DND-41 (cell line): ENCODE measurements around the gene ATP2B1.

Source experiments
- EZH2 ChIP-seq: IDR thresholded peaks from 3 replicates; pipeline ENCODE4 v1.6.1; 2012; ENCODE audit warnings: borderline replicate concordance, low read depth, mild to moderate bottlenecking, moderate library complexity, low read length, inconsistent platforms; ENCODE audit not compliant: severe bottlenecking
- TF ChIP-seq, protein P1 (sequence below): IDR thresholded peaks from 2 replicates; pipeline ENCODE4 v1.5.1; 2012; ENCODE audit warnings: borderline replicate concordance, low read length, moderate library complexity, mild to moderate bottlenecking; ENCODE audit not compliant: poor library complexity, severe bottlenecking; ENCODE audit errors: extremely low read depth

DNA sequence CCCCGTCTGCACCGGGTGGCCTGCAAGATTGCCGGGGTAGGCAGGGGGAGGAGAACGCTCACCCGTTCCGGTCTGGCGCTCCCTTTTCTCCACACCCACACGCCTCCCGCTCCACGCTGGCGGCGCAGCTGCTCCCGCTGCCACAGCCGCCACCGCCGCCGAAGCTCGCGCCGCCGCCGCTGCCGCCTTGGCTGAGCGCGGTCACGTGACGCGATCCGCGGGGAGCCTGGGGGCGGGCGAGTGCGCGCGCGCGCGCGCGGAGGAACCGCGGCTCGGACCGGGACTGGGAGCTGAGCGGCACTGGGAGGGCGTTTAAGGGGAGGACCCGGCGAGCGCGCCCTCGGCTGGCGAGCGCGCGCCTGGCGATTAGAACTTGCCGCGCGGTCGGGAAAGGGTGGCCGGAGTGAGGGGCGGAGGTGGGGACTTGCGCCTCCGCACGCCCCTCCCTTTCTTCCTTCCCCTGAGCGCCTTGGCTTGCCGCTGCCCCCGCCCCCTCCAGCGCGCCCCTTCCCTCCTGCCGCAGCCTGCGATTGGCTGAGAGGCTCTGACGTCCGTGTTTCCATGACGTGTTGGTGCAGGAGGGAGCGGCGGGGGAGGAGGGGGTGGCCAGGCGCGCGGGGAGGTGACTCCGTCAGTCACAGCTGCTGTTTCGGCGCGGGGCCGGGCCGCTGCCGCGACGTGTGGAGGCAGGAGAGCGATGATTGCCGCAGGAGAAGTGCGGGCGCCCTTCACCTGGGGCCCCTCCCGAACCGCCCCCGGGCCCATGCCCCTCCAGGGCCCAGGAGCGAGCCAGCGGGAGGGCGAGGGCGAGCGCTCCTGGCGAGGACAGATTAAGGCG is 738 bp upstream of the ATP2B1 start:
- TF ChIP-seq, protein P1, sequence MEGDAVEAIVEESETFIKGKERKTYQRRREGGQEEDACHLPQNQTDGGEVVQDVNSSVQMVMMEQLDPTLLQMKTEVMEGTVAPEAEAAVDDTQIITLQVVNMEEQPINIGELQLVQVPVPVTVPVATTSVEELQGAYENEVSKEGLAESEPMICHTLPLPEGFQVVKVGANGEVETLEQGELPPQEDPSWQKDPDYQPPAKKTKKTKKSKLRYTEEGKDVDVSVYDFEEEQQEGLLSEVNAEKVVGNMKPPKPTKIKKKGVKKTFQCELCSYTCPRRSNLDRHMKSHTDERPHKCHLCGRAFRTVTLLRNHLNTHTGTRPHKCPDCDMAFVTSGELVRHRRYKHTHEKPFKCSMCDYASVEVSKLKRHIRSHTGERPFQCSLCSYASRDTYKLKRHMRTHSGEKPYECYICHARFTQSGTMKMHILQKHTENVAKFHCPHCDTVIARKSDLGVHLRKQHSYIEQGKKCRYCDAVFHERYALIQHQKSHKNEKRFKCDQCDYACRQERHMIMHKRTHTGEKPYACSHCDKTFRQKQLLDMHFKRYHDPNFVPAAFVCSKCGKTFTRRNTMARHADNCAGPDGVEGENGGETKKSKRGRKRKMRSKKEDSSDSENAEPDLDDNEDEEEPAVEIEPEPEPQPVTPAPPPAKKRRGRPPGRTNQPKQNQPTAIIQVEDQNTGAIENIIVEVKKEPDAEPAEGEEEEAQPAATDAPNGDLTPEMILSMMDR, result no peak
- no peak for TF ChIP-seq EZH2
